ENCODE measurements around the gene TRAPPC12.
"Not testable (repeated sequence)": the region's sequence is repeated elsewhere in the genome, so short reads cannot be mapped to it uniquely, and the experiment has no call there.

The TRAPPC12 gene

GRCh38 chr2:3488061-3488531, 108.6 kb downstream of the TRAPPC12 start:
- DNase-seq = no peak

- DNase-seq = no peak
Observed at GRCh38 chr2:3488855-3489763, 109.6 kb downstream of the TRAPPC12 start.

- DNase-seq = no peak
Observed at GRCh38 chr2:3489764-3490115, 110.2 kb downstream of the TRAPPC12 start.

GRCh38 chr2:3490191-3491170, 111.0 kb downstream of the TRAPPC12 start:
- DNase-seq = no peak

- DNase-seq = no peak
Observed at GRCh38 chr2:3491306-3491705, 111.8 kb downstream of the TRAPPC12 start.

- no peak for DNase-seq
Observed at GRCh38 chr2:3491716-3492474, 112.4 kb downstream of the TRAPPC12 start.

- not testable (repeated sequence) for DNase-seq
Observed at GRCh38 chr2:3492475-3492787, 112.9 kb downstream of the TRAPPC12 start.

- no peak for DNase-seq
Observed at GRCh38 chr2:3492951-3493614, 113.6 kb downstream of the TRAPPC12 start.

- DNase-seq = no peak
Observed at GRCh38 chr2:3493615-3494007, 114.1 kb downstream of the TRAPPC12 start.

- DNase-seq = no peak
Observed at GRCh38 chr2:3494984-3495666, 115.6 kb downstream of the TRAPPC12 start.

- not testable (repeated sequence) for DNase-seq
Observed at GRCh38 chr2:3496708-3497080, 117.2 kb downstream of the TRAPPC12 start.

- DNase-seq = no peak
Observed at GRCh38 chr2:3498783-3499394, 119.4 kb downstream of the TRAPPC12 start.

- DNase-seq = no peak
Observed at GRCh38 chr2:3500326-3500899, 120.9 kb downstream of the TRAPPC12 start.

GRCh38 chr2:3503046-3503445, 123.6 kb downstream of the TRAPPC12 start:
- DNase-seq = no peak

GRCh38 chr2:3503483-3503882, 124.0 kb downstream of the TRAPPC12 start:
- no peak for DNase-seq

- DNase-seq = no peak
Observed at GRCh38 chr2:3504741-3505140, 125.2 kb downstream of the TRAPPC12 start.

- DNase-seq = no peak
Observed at GRCh38 chr2:3505771-3506170, 126.3 kb downstream of the TRAPPC12 start.

- DNase-seq = no peak
Observed at GRCh38 chr2:3512086-3512485, 132.6 kb downstream of the TRAPPC12 start.

GRCh38 chr2:3513026-3513810, 133.7 kb downstream of the TRAPPC12 start:
- DNase-seq = no peak

GRCh38 chr2:3515438-3515837, 135.9 kb downstream of the TRAPPC12 start:
- not testable (repeated sequence) for DNase-seq
